HG02610 (cell line): Measurements from ENCODE around the gene LARP6.
"Not testable (repeated sequence)": the region's sequence is repeated elsewhere in the genome, so short reads cannot be mapped to it uniquely, and the experiment has no call there.

Source experiments
- ATAC-seq: cut with Tn5 transposase; IDR thresholded peaks from one replicate; pipeline ENCODE4 v1.9.1; 2021; ENCODE audit warnings: mild to moderate bottlenecking, moderate library complexity; ENCODE audit not compliant: unreplicated experiment

Gene LARP6

GRCh38 chr15:70859322-70859908 lies 5.5 kb upstream of the LARP6 start:
- ATAC-seq, result no peak

GRCh38 chr15:70858614-70859321 lies 4.8 kb upstream of the LARP6 start:
- ATAC-seq, result not testable (repeated sequence)

GRCh38 chr15:70857562-70858285 lies 3.8 kb upstream of the LARP6 start:
- ATAC-seq, result no peak

- ATAC-seq, result no peak
Observed at GRCh38 chr15:70856884-70857561, 3.1 kb upstream of the LARP6 start.

GRCh38 chr15:70856177-70856883 lies 2.4 kb upstream of the LARP6 start:
- no peak for ATAC-seq

GRCh38 chr15:70855764-70856163 lies 1.8 kb upstream of the LARP6 start:
- ATAC-seq, result no peak

- no peak for ATAC-seq
Observed at GRCh38 chr15:70854666-70854976, 664 bp upstream of the LARP6 start.

GRCh38 chr15:70853318-70853972 lies 512 bp downstream of the LARP6 start:
- no peak for ATAC-seq

- ATAC-seq, result no peak
Observed at GRCh38 chr15:70852501-70853317, 1.2 kb downstream of the LARP6 start.

GRCh38 chr15:70851889-70852288 lies 2.1 kb downstream of the LARP6 start:
- no peak for ATAC-seq

- no peak for ATAC-seq
Observed at GRCh38 chr15:70845602-70846360, 8.2 kb downstream of the LARP6 start.

- ATAC-seq, result no peak
Observed at GRCh38 chr15:70837476-70837875, 16.5 kb downstream of the LARP6 start.

GRCh38 chr15:70835841-70836240 lies 18.1 kb downstream of the LARP6 start:
- ATAC-seq, result no peak

- no peak for ATAC-seq
Observed at GRCh38 chr15:70835415-70835814, 18.5 kb downstream of the LARP6 start.

- no peak for ATAC-seq
Observed at GRCh38 chr15:70834999-70835398, 19.0 kb downstream of the LARP6 start.

GRCh38 chr15:70833861-70834765 lies 19.8 kb downstream of the LARP6 start:
- no peak for ATAC-seq

- no peak for ATAC-seq
Observed at GRCh38 chr15:70833422-70833821, 20.5 kb downstream of the LARP6 start.

GRCh38 chr15:70832176-70832575 lies 21.8 kb downstream of the LARP6 start:
- no peak for ATAC-seq
